Calu3 (cell line): ENCODE measurements around the gene ACOX1. TPM values are rescaled to one million over a fixed set of nuclear protein-coding genes. Genes with fewer than 3 reads are reported as not detected.

Source experiments
- BruUV-seq: library from RNA; stranded (reverse); fragments of 400-500 nt; replicated peaks from 2 replicates; lab custom pipeline; 2021; lab: Mats Ljungman, UMichigan
- CTCF ChIA-PET: fragments of 300-600 bp; sonication (Branson Sonifier 250); formaldehyde crosslinking; loops from one replicate; lab custom pipeline; 2022; ENCODE audit warnings: antibody characterized with exemption; lab: Charles Lee
- DNase-seq: peaks from one replicate; pipeline ENCODE4 v3.0.0; 2022
- H3K27ac Mint-ChIP-seq: one replicate; pipeline ENCODE4 v1.8.0; 2022; ENCODE audit warnings: mixed read lengths; ENCODE audit not compliant: unreplicated experiment
- H3K27me3 Mint-ChIP-seq: one replicate; pipeline ENCODE4 v1.8.0; 2022; ENCODE audit warnings: mixed read lengths; ENCODE audit not compliant: unreplicated experiment
- H3K36me3 Mint-ChIP-seq: one replicate; pipeline ENCODE4 v1.8.0; 2022; ENCODE audit warnings: mild to moderate bottlenecking, moderate library complexity, mixed read lengths; ENCODE audit not compliant: insufficient read depth, unreplicated experiment
- H3K4me1 Mint-ChIP-seq: one replicate; pipeline ENCODE4 v1.8.0; 2022; ENCODE audit warnings: mild to moderate bottlenecking, low read depth, mixed read lengths; ENCODE audit not compliant: unreplicated experiment
- H3K4me3 Mint-ChIP-seq: one replicate; pipeline ENCODE4 v1.8.0; 2022; ENCODE audit warnings: mild to moderate bottlenecking, low read depth, moderate library complexity, mixed read lengths; ENCODE audit not compliant: unreplicated experiment
- H3K9me3 Mint-ChIP-seq: one replicate; pipeline ENCODE4 v1.8.0; 2022; ENCODE audit warnings: low read depth, mixed read lengths; ENCODE audit not compliant: unreplicated experiment
- CTCF ChIP-seq: fragments of 200-600 bp; IDR thresholded peaks from one replicate; pipeline ENCODE4 v1.8.0; 2022; ENCODE audit warnings: antibody characterized with exemption; ENCODE audit not compliant: unreplicated experiment
- intact Hi-C: fragments of 100-400 bp; cut with micrococcal nuclease; formaldehyde crosslinking; loops from one replicate; pipeline ENCODE4 v1.10.0; 2022; ENCODE audit not compliant: unreplicated experiment
- total RNA-seq: library from RNA; stranded (reverse); gene quantifications from 2 replicates; pipeline ENCODE4 v1.2.3, GENCODE V29; 2022

Gene ACOX1
- total RNA-seq, 1 experiment from 2014 or later: 53.1 TPM

- intact Hi-C loops: no loop called here
- CTCF ChIA-PET: no interaction called here
- TF ChIP-seq CTCF: no peak
- H3K27ac Mint-ChIP-seq: no peak overlapping the region
- H3K9me3 Mint-ChIP-seq: no peaks in the 10 kb centered on the region
- no TSS peak for BruUV-seq
- no peaks in the 10 kb centered on the region for H3K27me3 Mint-ChIP-seq
- no peak for DNase-seq
- no peaks in the 10 kb centered on the region for H3K36me3 Mint-ChIP-seq
- H3K4me1 Mint-ChIP-seq: no peaks in the 10 kb centered on the region
- H3K4me3 Mint-ChIP-seq: no peak overlapping the region
These were observed 46.1 kb downstream of the ACOX1 start for GRCh38 chr17:75932852-75933251.

GRCh38 chr17:75931062-75931461, 47.9 kb downstream of the ACOX1 start:
- no peak for DNase-seq
- no peak for TF ChIP-seq CTCF
- Mint-ChIP-seq H3K27ac (no peak overlapping the region), H3K27me3 (no peaks in the 10 kb centered on the region), H3K4me3 (no peak overlapping the region), H3K4me1 (no peaks in the 10 kb centered on the region), H3K9me3 (no peaks in the 10 kb centered on the region), H3K36me3 (no peaks in the 10 kb centered on the region)
- BruUV-seq: no TSS peak
- intact Hi-C loops: no loop called here
- CTCF ChIA-PET: no interaction called here

GRCh38 chr17:75927286-75927922, 51.6 kb downstream of the ACOX1 start:
- DNase-seq: peak; percentile 13
- intact Hi-C loops: no loop called here
- BruUV-seq: no TSS peak
- no peaks in the 10 kb centered on the region for H3K36me3 Mint-ChIP-seq
- no peaks in the 10 kb centered on the region for H3K9me3 Mint-ChIP-seq
- no peak for TF ChIP-seq CTCF
- H3K4me3 Mint-ChIP-seq: no peak overlapping the region
- H3K27ac Mint-ChIP-seq: no peak overlapping the region
- CTCF ChIA-PET: no interaction called here
- H3K27me3 Mint-ChIP-seq: no peaks in the 10 kb centered on the region
- H3K4me1 Mint-ChIP-seq: no peaks in the 10 kb centered on the region

- Mint-ChIP-seq H3K9me3 (no peaks in the 10 kb centered on the region), H3K27me3 (no peaks in the 10 kb centered on the region), H3K27ac (no peak overlapping the region), H3K36me3 (no peaks in the 10 kb centered on the region), H3K4me1 (no peaks in the 10 kb centered on the region), H3K4me3 (no peak overlapping the region)
- DNase-seq: no peak
- intact Hi-C loops: no loop called here
- BruUV-seq: no TSS peak
- CTCF ChIA-PET: no interaction called here
- TF ChIP-seq CTCF: no peak
These were observed 52.5 kb downstream of the ACOX1 start for GRCh38 chr17:75926456-75926855.
